Chondrocyte (in vitro differentiated cells): Measurements from ENCODE around the gene CACNA1C. TPM values are rescaled to one million over a fixed set of nuclear protein-coding genes. Genes with fewer than 3 reads are reported as not detected.

Experiments used
- DNase-seq: peaks from one replicate; pipeline ENCODE4 v3.0.0; 2021; ENCODE audit warnings: mixed read lengths, low spot score
- H3K27ac Mint-ChIP-seq: one replicate; pipeline ENCODE4 v1.8.0; 2021; ENCODE audit warnings: mild to moderate bottlenecking, moderate library complexity, mixed read lengths; ENCODE audit not compliant: unreplicated experiment
- H3K27me3 Mint-ChIP-seq: 2 replicates; pipeline ENCODE4 v1.8.0; 2021; ENCODE audit warnings: low read depth, mixed read lengths
- H3K36me3 Mint-ChIP-seq: 2 replicates; pipeline ENCODE4 v1.8.0; 2021; ENCODE audit warnings: low read depth, mixed read lengths
- H3K4me1 Mint-ChIP-seq: 2 replicates; pipeline ENCODE4 v1.8.0; 2021; ENCODE audit warnings: low read depth, mild to moderate bottlenecking, mixed read lengths
- H3K4me3 Mint-ChIP-seq: one replicate; pipeline ENCODE4 v1.8.0; 2021; ENCODE audit warnings: mild to moderate bottlenecking, moderate library complexity, mixed read lengths; ENCODE audit not compliant: unreplicated experiment
- H3K9me3 Mint-ChIP-seq: 2 replicates; pipeline ENCODE4 v1.8.0; 2021; ENCODE audit warnings: low read depth, mixed read lengths
- total RNA-seq: library from RNA; stranded (reverse); gene quantifications from 3 replicates; pipeline ENCODE4 v1.2.1, GENCODE V29; 2021
- TF ChIP-seq, protein P1 (sequence below): fragments of 200-600 bp; sonication (generic); IDR thresholded peaks from 2 replicates; pipeline ENCODE4 v1.5.0; 2021; ENCODE audit warnings: antibody characterized with exemption, mild to moderate bottlenecking, moderate library complexity

Gene CACNA1C
- total RNA-seq, 1 donor from 2014 or later: 27.0 TPM

DNA sequence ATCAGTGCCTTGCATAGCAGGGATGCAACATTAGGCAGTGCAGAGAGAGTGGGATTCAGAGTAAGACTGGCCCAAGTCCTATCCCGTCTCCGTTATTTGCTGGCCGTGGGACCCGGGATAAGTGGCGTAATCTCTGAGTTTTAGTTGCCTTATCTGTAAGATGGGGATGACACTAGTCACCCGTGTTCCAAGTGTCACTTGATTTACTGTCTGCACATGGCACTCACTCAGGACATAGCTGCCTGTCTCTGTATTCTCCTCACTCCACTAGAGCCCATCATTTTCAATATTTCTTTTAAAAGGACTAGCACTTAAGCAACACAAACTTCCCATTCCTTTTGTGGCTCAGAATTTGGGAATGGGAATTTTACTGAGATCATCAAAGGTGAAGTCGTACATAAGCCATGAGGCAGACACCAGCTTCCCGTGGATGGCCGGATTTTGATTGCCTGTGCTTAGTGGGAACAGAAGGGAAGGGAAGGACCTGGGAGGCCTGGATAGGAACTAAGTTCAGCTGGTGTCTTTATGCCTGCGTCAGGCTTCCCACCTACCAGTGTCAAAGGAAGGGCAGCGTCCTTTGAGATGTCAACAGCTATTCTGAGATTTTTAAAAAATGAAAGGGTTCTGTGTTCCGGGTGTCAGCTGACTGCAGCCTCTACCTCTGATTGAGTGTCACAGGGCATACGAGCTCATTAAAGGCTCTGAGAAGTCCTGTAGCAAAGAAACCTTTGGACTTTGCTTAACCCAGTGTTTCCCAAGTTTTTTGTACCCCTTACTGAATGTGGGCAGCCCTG is 361.4 kb downstream of the CACNA1C start:
- Mint-ChIP-seq H3K4me1 (peaks cover 20% of the 10 kb centered on the region), H3K9me3 (no peaks in the 10 kb centered on the region), H3K27ac (no peak overlapping the region), H3K27me3 (no peaks in the 10 kb centered on the region), H3K4me3 (no peak overlapping the region), H3K36me3 (peaks cover 3% of the 10 kb centered on the region)
- TF ChIP-seq, protein P1, sequence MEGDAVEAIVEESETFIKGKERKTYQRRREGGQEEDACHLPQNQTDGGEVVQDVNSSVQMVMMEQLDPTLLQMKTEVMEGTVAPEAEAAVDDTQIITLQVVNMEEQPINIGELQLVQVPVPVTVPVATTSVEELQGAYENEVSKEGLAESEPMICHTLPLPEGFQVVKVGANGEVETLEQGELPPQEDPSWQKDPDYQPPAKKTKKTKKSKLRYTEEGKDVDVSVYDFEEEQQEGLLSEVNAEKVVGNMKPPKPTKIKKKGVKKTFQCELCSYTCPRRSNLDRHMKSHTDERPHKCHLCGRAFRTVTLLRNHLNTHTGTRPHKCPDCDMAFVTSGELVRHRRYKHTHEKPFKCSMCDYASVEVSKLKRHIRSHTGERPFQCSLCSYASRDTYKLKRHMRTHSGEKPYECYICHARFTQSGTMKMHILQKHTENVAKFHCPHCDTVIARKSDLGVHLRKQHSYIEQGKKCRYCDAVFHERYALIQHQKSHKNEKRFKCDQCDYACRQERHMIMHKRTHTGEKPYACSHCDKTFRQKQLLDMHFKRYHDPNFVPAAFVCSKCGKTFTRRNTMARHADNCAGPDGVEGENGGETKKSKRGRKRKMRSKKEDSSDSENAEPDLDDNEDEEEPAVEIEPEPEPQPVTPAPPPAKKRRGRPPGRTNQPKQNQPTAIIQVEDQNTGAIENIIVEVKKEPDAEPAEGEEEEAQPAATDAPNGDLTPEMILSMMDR: no peak
- no peak for DNase-seq

DNA sequence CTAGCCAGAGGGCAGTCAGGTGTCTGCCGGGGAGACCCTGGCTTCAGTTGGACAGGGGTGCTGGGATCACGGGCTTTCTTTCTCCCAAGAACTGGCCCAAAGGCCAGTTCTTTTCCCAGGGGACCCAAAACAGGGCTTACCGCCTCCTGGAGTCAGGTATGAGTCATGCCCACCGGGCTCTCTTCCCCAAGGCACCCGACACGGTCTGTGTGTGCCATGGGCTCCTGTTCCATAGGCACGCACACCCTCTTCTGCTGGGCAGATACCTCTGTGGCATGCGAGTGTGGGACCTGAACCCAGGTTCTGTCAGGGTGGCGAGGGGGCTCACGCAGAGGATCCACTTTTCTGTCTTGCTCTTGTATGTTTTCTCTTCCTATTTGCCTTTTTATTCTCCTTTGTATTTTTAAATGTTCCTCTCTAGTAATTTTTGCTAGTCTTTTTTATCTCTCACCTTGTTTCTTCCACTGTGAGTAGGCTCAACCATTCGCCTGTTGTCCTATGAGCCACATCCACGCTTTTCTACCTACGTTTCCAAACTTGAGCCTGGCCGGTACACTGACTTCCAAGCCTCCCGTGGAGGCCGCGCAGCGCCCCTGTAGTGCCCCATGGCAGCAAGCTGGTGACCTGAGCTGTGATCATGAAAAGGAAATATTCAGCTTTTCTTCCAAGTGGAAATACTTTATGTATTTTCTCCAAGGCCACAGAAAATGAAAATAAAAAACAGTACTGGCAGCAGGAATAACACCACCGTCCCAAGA is 362.2 kb downstream of the CACNA1C start:
- DNase-seq: no peak

DNA sequence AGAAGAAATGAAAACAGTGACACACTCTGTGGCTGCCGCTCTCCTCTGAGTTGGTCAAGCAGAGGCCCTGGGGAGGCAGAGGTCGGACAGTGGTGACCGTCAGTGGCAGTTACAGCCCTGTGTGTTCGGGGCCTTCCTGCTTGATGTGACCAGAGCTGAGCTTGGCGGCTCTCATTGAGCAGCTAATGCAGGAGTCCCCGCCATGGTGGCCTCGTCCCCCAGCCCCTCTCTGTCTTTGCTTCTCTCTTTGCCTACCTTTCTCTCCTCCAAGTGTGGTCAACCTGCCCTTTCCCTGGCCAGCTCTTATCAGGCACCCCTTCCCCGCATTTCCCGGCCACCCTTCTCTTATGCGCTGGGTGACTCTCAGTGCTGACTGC is 362.8 kb downstream of the CACNA1C start:
- Mint-ChIP-seq H3K9me3 (no peaks in the 10 kb centered on the region), H3K4me1 (peaks cover 20% of the 10 kb centered on the region)

More for the DNA sequence above, 362.2 kb downstream of the CACNA1C start:
- no peak overlapping the region for H3K4me3 Mint-ChIP-seq
- H3K9me3 Mint-ChIP-seq: no peaks in the 10 kb centered on the region
- TF ChIP-seq, protein P1: peak; percentile 54
- H3K4me1 Mint-ChIP-seq: peaks cover 20% of the 10 kb centered on the region
- H3K27me3 Mint-ChIP-seq: no peaks in the 10 kb centered on the region
- peak overlapping the region; percentile 8 for H3K27ac Mint-ChIP-seq
- peaks cover 3% of the 10 kb centered on the region for H3K36me3 Mint-ChIP-seq

DNA sequence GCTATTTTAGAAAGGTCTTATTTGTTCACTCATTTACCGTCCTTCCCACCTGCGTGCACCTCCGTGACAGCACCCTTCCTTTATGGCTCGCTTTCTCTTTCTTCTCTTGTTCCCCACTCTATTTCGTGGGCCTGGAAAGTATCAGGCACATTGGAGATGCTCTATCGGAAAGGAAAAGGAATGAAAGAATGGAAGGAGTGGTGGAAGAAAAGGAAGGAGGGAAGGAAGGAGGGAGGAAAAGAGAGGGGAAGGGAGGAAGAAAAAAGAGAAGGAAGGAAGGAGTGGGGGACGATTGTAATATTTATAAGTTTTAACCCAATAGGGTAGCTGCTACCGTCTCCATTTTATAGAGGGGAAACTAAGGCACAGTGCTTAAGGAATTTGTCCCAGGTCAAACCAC is 363.4 kb downstream of the CACNA1C start:
- no peak for DNase-seq
- TF ChIP-seq, protein P1: no peak
- Mint-ChIP-seq H3K36me3 (peaks cover 3% of the 10 kb centered on the region), H3K9me3 (no peaks in the 10 kb centered on the region), H3K27me3 (no peaks in the 10 kb centered on the region), H3K4me3 (no peak overlapping the region), H3K27ac (no peak overlapping the region), H3K4me1 (peaks cover 20% of the 10 kb centered on the region)

More for the DNA sequence above, 362.8 kb downstream of the CACNA1C start:
- no peak overlapping the region for H3K4me3 Mint-ChIP-seq
- no peaks in the 10 kb centered on the region for H3K27me3 Mint-ChIP-seq
- TF ChIP-seq, protein P1: no peak
- peaks cover 3% of the 10 kb centered on the region for H3K36me3 Mint-ChIP-seq
- H3K27ac Mint-ChIP-seq: no peak overlapping the region
- DNase-seq: no peak

DNA sequence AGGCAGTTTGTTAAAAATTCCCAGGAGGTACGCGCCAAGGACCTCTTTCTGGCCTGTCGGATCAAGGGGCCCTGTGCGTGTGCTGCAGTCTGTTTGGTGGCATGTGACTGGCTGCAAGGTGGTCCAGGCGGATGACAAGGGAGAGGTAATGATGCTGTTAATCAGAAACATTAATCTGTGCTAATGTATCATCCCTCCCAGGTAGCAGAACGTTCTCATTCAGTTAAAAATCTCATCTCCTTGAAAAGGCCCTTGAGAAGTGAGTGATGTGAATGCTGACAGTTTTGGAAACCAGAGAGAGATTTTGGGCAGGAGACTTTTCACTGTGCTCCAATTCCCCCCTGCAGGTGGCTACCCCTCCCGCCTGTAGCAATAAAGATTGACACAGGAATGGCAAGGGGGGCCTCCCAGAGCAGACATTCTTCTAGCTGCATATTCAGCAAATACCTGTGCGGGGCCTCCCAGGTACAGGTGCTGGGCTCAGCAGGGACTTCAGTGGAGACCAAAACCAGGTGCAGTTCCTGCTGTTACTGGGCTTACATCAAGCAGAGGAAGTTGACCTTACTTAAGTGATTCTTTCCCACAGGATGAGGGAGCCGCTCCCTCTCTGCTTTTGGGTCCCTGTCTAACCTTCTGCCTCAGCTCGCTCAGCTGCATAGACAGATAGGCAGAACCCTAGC is 364.8 kb downstream of the CACNA1C start:
- Mint-ChIP-seq H3K9me3 (no peaks in the 10 kb centered on the region), H3K27ac (no peak overlapping the region)
- TF ChIP-seq, protein P1: no peak

More for the DNA sequence above, 364.8 kb downstream of the CACNA1C start:
- no peak overlapping the region for H3K4me3 Mint-ChIP-seq
- no peaks in the 10 kb centered on the region for H3K27me3 Mint-ChIP-seq
- DNase-seq: no peak
- H3K36me3 Mint-ChIP-seq: peaks cover 3% of the 10 kb centered on the region
- peaks cover 20% of the 10 kb centered on the region for H3K4me1 Mint-ChIP-seq
